Measurements from ENCODE around the gene WNT8B.

Gene WNT8B

GRCh38 chr10:100485366-100485765 is 22.6 kb downstream of the WNT8B start:
- no peak for DNase-seq

- no peak for DNase-seq
Observed at GRCh38 chr10:100485801-100486495, 23.1 kb downstream of the WNT8B start.

DNA sequence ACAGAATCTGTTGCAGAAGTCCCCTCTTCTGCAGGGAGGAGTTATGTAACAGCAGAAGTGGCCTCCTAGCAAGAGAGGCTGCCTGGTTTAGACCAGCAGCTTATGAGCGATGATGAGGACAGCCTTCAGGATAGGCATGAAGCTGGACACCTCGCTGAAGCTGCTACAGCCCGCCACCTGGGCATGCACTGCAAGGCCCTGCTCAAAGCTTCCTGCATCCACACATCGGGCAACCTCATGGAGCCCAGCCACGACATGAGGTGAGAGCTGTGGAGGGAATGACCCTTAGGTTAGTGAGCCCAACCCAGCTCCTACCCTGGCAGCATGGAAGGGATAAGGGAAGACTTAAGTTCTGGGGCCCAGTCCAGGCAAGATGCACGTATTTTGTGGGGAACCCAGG is 24.7 kb downstream of the WNT8B start:
- no peak for DNase-seq

- DNase-seq, result peak; percentile 42 to 65
Observed at GRCh38 chr10:100489396-100489795, 26.6 kb downstream of the WNT8B start.

- DNase-seq, result no peak
Observed at GRCh38 chr10:100490531-100490930, 27.7 kb downstream of the WNT8B start.

GRCh38 chr10:100496567-100496966 is 33.8 kb downstream of the WNT8B start:
- DNase-seq, result no peak

DNA sequence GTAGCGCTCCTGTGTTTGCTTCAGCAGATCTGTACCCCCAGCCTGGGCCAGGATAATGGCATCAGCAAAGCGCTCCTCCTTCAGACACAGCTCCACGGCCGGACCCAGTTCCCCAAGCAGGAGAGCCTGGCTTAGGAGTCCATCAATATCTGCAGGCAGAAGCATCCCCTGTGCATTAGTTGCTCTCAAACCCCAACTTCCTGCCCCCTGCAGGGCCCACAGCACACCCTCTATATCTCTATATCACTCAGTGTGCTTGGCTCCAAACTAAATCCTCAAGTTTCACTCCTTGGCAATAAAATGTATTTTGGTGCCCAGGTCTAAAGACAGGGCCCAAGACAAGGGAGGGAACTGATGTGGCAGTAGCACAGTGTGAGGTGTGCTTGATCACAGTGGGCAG is 35.2 kb downstream of the WNT8B start:
- DNase-seq, result no peak

GRCh38 chr10:100501423-100501822 is 38.6 kb downstream of the WNT8B start:
- no peak for DNase-seq

DNA sequence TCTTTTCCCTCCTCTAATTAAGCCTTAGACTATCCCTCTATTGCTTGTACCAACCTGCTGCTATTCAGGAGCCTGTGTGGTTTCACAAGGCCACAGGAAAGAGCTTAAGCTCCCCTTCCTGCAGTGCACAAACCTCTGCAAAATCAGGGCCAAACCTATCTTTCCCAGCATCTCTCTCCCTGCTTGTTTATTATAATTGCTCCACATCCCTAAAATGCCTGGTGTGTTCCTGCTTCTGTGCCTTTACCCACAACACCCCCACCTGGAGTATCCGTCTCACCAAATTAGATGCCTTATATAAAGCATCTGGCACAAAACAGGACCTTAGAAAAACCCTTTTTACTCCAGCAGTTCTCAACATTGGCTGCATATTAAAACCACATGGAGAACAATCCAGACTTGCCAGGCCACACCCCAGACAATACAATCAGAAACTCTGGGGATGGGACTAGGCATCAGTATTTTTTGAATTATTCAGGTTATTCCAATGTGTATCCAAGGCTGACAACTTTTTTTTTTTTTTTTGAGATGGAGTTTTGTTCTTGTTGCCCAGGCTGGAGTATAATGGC is 40.2 kb downstream of the WNT8B start:
- DNase-seq, result no peak

GRCh38 chr10:100504096-100504495 is 41.3 kb downstream of the WNT8B start:
- no peak for DNase-seq

DNA sequence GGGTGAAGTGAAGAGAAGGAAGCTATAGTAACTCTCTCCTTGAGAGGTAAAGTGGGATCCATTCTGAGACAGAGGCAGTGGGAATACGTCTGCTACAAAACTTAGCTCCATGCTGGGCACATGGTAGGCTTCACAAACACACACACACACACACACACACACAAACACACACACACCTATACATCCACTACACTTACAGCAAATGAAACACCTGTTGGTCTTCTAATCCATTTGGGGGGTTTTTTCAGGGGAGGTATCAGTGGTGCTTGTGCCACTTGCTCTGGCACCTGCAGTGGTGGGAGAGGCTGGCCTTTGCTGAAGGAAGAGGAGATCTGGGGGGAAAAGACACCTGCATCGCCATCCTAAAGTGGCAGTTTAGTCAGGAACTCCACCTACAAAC is 42.4 kb downstream of the WNT8B start:
- DNase-seq, result no peak

- no peak for DNase-seq
Observed at GRCh38 chr10:100506596-100507356, 44.0 kb downstream of the WNT8B start.

- no peak for DNase-seq
Observed at GRCh38 chr10:100507357-100507732, 44.5 kb downstream of the WNT8B start.

GRCh38 chr10:100508266-100508665 is 45.5 kb downstream of the WNT8B start:
- DNase-seq, result no peak

GRCh38 chr10:100508691-100509150 is 45.9 kb downstream of the WNT8B start:
- DNase-seq, result peak; percentile 40 to 74

GRCh38 chr10:100509241-100509840 is 46.5 kb downstream of the WNT8B start:
- DNase-seq, result no peak

DNA sequence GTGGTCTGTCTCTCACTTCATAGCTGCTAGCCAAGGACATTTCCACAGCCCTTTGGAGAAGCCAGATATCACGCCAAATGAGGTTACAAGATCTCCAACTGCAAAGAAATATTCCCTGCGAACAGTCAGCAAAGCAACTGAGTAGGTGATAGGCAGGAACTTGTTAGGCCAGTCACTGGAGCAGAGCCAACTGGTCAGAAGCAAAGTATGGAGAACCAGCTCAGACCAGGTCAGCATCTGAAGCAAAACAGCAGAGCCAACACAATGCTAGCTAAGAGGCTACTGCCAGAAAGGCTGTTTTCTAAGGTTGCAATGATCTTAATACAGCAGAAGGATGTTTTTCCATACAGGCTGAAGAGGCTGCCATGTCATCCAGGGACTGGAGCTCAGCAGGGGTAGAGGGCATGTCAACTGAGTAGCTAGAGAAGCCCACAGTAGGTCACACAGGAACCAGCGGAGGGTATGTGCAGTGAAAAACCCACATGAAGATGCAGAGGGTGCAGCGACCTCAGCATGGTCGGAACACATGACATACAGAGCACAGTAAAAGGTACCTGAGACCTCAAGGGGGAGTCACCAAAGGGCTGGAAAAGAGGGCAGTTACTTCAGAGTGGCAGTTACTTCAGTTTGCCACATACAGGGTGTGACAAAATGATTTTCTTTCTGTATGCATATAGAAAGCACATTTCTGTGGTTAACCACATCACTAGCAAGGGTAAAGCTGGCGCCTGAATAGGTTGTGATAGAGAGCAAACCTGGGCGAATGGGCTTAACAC is 47.9 kb downstream of the WNT8B start:
- no peak for DNase-seq

- DNase-seq, result no peak
Observed at GRCh38 chr10:100515612-100516011, 52.8 kb downstream of the WNT8B start.

DNA sequence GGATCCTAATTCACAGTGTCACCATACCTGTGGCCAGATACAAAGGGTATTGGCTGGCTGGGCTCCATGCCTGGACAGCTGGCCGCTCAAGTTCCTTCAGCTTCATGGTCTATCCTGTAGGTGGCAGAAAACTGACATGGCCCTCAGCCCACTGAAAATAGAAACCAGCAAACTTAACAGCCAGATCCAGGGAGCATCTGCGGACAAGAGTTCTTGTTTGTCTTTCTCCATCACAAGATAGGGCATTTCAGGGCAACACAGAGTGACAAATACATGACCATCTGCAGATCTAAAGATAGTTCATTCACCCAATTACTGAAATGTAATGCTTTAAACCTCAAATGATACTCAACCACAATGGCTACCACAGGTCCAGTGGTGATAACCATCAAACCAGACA is 54.0 kb downstream of the WNT8B start:
- DNase-seq, result no peak

- peak; percentile 30 to 88 for DNase-seq
Observed at GRCh38 chr10:100518761-100519241, 56.0 kb downstream of the WNT8B start.

- DNase-seq, result no peak
Observed at GRCh38 chr10:100519311-100520051, 56.7 kb downstream of the WNT8B start, which contains the start of gene SEC31B. SEC31B (minus strand) TSS chr10:100519861; CDS start chr10:100516952, 2,909 bp downstream.

DNA sequence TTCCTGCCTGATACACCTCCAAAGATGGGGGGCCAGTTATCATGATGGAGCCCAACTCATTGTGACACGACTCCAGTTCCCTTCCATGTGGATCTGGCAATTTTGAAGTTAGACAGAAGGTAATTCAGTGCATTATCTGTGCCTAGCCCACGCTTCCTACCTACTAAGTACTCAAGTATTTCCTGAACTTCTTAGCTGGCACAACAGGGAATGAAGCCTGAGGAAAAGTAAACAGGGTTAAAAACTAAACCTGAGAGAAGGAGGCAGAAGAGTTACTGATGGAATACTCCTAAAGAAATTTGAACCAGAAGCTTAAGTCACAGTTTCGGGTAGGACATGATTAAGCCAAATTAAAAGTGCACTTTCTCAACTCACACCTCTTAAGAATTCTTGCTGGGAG is 58.0 kb downstream of the WNT8B start:
- no peak for DNase-seq
